Measurements from ENCODE around the gene INTS11. TPM values are rescaled to one million over a fixed set of nuclear protein-coding genes. Genes with fewer than 3 reads are reported as not detected.

INTS11 gene
- total and polyA plus RNA-seq, 2 of the 13 experiments (the other 11 are each of a cell fraction or from before 2014, with no cell fraction given) = 52.8 to 94.8 TPM

DNA sequence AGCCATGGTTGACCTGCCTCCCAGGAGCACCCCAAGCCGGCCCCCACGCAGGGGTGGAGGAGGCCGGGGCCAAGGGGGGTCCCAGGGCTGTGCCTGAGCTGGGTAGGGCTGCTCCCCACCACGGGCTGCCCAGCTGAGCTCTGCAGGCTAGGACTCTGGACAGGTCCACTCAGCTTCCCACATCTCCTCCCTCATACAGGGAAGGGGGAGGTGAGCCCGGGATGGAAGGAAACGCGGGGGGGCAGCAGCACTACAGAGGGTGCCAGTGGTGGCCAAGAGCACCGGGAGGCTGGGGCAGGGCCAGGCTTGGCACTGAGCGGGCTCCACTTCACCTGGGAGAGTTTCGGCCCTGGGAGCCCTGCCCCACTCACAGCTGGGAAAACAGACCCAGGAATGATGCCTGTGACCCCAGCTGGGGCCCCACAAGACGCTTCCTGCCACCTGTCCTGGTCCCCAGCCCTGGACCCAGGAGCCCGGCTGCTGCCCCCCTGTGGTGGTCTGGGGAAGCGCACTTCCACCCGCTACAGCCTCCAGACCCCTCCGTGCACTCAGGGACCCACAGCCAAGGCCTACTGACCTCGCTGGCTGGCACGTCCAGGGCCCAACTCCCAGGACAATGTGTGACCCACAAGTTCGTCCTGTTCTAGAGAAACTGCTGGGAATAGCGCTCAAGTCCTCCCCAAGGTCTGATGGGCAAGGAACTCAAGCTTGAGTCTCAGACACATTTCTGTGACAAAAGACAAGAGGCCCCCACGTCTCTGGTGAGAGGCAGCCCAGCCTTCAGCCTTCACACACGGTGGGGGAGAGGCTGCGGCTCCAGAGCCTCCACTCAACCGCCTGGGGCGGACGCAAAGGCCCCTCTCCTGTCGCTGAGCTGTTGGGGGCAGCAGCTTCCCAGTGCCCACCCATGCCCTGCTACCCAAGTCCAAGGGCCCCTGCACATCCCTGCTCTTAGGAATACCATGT lies 47.6 kb upstream of the INTS11 start (continued):
- no peak for TF ChIP-seq PAWR (CRISPR knock-in tag; IDR thresholded peaks at IDR 0.05; ENCODE audit: borderline replicate concordance)
- no peak for TF ChIP-seq ZNF615 (CRISPR knock-in tag; IDR thresholded peaks at IDR 0.05; ENCODE audit: borderline replicate concordance)
- TF ChIP-seq KLF11 (CRISPR knock-in tag; IDR thresholded peaks at IDR 0.05) = no peak
- TF ChIP-seq REPIN1 (CRISPR knock-in tag; IDR thresholded peaks at IDR 0.05; ENCODE audit: borderline replicate concordance, low read depth) = no peak
- TF ChIP-seq, protein P1, sequence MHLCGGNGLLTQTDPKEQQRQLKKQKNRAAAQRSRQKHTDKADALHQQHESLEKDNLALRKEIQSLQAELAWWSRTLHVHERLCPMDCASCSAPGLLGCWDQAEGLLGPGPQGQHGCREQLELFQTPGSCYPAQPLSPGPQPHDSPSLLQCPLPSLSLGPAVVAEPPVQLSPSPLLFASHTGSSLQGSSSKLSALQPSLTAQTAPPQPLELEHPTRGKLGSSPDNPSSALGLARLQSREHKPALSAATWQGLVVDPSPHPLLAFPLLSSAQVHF (CRISPR knock-in tag; IDR thresholded peaks at IDR 0.05) = no peak
- TF ChIP-seq, protein P2, sequence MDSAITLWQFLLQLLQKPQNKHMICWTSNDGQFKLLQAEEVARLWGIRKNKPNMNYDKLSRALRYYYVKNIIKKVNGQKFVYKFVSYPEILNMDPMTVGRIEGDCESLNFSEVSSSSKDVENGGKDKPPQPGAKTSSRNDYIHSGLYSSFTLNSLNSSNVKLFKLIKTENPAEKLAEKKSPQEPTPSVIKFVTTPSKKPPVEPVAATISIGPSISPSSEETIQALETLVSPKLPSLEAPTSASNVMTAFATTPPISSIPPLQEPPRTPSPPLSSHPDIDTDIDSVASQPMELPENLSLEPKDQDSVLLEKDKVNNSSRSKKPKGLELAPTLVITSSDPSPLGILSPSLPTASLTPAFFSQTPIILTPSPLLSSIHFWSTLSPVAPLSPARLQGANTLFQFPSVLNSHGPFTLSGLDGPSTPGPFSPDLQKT (CRISPR knock-in tag; IDR thresholded peaks at IDR 0.05; ENCODE audit: borderline replicate concordance) = no peak
- TF ChIP-seq MIXL1 (CRISPR knock-in tag; IDR thresholded peaks at IDR 0.05) = no peak
- TF ChIP-seq HOXA5 (CRISPR knock-in tag; IDR thresholded peaks at IDR 0.05) = peak; percentile 63; the same call in 1 of the 2 replicates
- TF ChIP-seq, protein P3, sequence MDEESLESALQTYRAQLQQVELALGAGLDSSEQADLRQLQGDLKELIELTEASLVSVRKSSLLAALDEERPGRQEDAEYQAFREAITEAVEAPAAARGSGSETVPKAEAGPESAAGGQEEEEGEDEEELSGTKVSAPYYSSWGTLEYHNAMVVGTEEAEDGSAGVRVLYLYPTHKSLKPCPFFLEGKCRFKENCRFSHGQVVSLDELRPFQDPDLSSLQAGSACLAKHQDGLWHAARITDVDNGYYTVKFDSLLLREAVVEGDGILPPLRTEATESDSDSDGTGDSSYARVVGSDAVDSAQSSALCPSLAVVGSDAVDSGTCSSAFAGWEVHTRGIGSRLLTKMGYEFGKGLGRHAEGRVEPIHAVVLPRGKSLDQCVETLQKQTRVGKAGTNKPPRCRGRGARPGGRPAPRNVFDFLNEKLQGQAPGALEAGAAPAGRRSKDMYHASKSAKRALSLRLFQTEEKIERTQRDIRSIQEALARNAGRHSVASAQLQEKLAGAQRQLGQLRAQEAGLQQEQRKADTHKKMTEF (CRISPR knock-in tag; IDR thresholded peaks at IDR 0.05) = 0 out of 2 replicates have a peak, but pooled peaks have one; percentile 34
- TF ChIP-seq POLR2AphosphoS5 (IDR thresholded peaks at IDR 0.05; ENCODE audit: low read depth, low read length) = no peak
- TF ChIP-seq PHF21A (CRISPR knock-in tag; IDR thresholded peaks at IDR 0.05) = 0 out of 2 replicates have a peak, but pooled peaks have one; percentile 14
- no peak for TF ChIP-seq AHR (CRISPR knock-in tag; IDR thresholded peaks at IDR 0.05)
- no peak for TF ChIP-seq SYNCRIP (IDR thresholded peaks at IDR 0.05; ENCODE audit: insufficient read depth, low read depth, low read length)
- no peak for TF ChIP-seq MAFK (conservative IDR thresholded peaks at IDR 0.05 in 1 of 2, IDR thresholded peaks at IDR 0.05 in 1 of 2; ENCODE audit: low read length in 2 of 2)
- TF ChIP-seq ZNF562 (CRISPR knock-in tag; IDR thresholded peaks at IDR 0.05; ENCODE audit: borderline replicate concordance) = no peak
- TF ChIP-seq FOXA1 (IDR thresholded peaks at IDR 0.05) = no peak
- TF ChIP-seq FOXA1 (CRISPR knock-in tag; IDR thresholded peaks at IDR 0.05) = 0 out of 2 replicates have a peak, but pooled peaks have one; percentile 15
- TF ChIP-seq HOXD1 (CRISPR knock-in tag; IDR thresholded peaks at IDR 0.05) = no peak
- TF ChIP-seq TOPORS (CRISPR knock-in tag; IDR thresholded peaks at IDR 0.05) = no peak
- TF ChIP-seq, protein P4, sequence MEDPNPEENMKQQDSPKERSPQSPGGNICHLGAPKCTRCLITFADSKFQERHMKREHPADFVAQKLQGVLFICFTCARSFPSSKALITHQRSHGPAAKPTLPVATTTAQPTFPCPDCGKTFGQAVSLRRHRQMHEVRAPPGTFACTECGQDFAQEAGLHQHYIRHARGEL (CRISPR knock-in tag; IDR thresholded peaks at IDR 0.05) = no peak
- no peak for TF ChIP-seq ZFAT (CRISPR knock-in tag; conservative IDR thresholded peaks at IDR 0.05)
- peak; percentile 80 for TF ChIP-seq XRCC5 (optimal IDR thresholded peaks at IDR 0.05; ENCODE audit: low read length)
- TF ChIP-seq SMAD9 (CRISPR knock-in tag; IDR thresholded peaks at IDR 0.05) = no peak
- TF ChIP-seq ZNF841 (CRISPR knock-in tag; IDR thresholded peaks at IDR 0.05; ENCODE audit: borderline replicate concordance) = no peak
- peak; percentile 57 for TF ChIP-seq ZC3H13 (CRISPR knock-in tag; IDR thresholded peaks at IDR 0.05)
- TF ChIP-seq ZNF746 (CRISPR knock-in tag; IDR thresholded peaks at IDR 0.05) = no peak
- TF ChIP-seq ZNF772 (CRISPR knock-in tag; IDR thresholded peaks at IDR 0.05) = no peak
- no peak for TF ChIP-seq ZBTB21 (CRISPR knock-in tag; IDR thresholded peaks at IDR 0.05)
- no peak for TF ChIP-seq GABPA (IDR thresholded peaks at IDR 0.05; ENCODE audit: low read depth, low read length)
- TF ChIP-seq GABPA (CRISPR knock-in tag; IDR thresholded peaks at IDR 0.05; ENCODE audit: low read depth) = peak; percentile 57
